ENCODE results near the gene IGSF1. TPM values are rescaled to one million over a fixed set of nuclear protein-coding genes. Genes with fewer than 3 reads are reported as not detected.

The IGSF1 gene
- total RNA-seq, 2 donors from 2014 or later, result 0.10 to 0.19 TPM

- H3K9me3 ChIP-seq, result no peaks in the 10 kb centered on the region
- H3K27ac ChIP-seq, result no peak overlapping the region
- DNase-seq, result no peak
- no peak overlapping the region for H3K4me3 ChIP-seq
- no peak overlapping the region for H3K9ac ChIP-seq (ENCODE audit: low read depth in 2 of 2, low read length in 2 of 2)
- no peaks in the 10 kb centered on the region for H3K4me1 ChIP-seq
- no peaks in the 10 kb centered on the region for H3K36me3 ChIP-seq
- no peak for TF ChIP-seq CTCF (IDR thresholded peaks at IDR 0.05)
- intact Hi-C loops (cut with DNase I), result no loop called here
- no peaks in the 10 kb centered on the region for H3K27me3 ChIP-seq
These were observed 1.4 kb downstream of the IGSF1 start for GRCh38 chrX:131287560-131288179.

- Histone ChIP-seq H3K27me3 (no peaks in the 10 kb centered on the region), H3K27ac (no peak overlapping the region), H3K4me3 (no peak overlapping the region), H3K9me3 (no peaks in the 10 kb centered on the region), H3K36me3 (no peaks in the 10 kb centered on the region), H3K9ac (ENCODE audit: low read depth in 2 of 2, low read length in 2 of 2) (no peak overlapping the region), H3K4me1 (no peaks in the 10 kb centered on the region)
- no peak for TF ChIP-seq CTCF (IDR thresholded peaks at IDR 0.05)
- intact Hi-C loops (cut with DNase I), result no loop called here
- no peak for DNase-seq
These were observed 9.5 kb downstream of the IGSF1 start for GRCh38 chrX:131279617-131280016.

- Histone ChIP-seq H3K4me3 (no peak overlapping the region), H3K9me3 (no peaks in the 10 kb centered on the region), H3K4me1 (no peaks in the 10 kb centered on the region), H3K27ac (no peak overlapping the region), H3K9ac (ENCODE audit: low read depth in 2 of 2, low read length in 2 of 2) (no peak overlapping the region), H3K36me3 (no peaks in the 10 kb centered on the region), H3K27me3 (no peaks in the 10 kb centered on the region)
- intact Hi-C loops (cut with DNase I), result no loop called here
- TF ChIP-seq CTCF (IDR thresholded peaks at IDR 0.05), result no peak
- no peak for DNase-seq
These were observed 9.9 kb downstream of the IGSF1 start for GRCh38 chrX:131279197-131279596.

- Histone ChIP-seq H3K9me3 (no peaks in the 10 kb centered on the region), H3K4me3 (no peak overlapping the region), H3K4me1 (no peaks in the 10 kb centered on the region), H3K27me3 (no peaks in the 10 kb centered on the region), H3K9ac (ENCODE audit: low read depth in 2 of 2, low read length in 2 of 2) (no peak overlapping the region), H3K36me3 (no peaks in the 10 kb centered on the region), H3K27ac (no peak overlapping the region)
- intact Hi-C loops (cut with DNase I), result no loop called here
- TF ChIP-seq CTCF (IDR thresholded peaks at IDR 0.05), result no peak
- no peak for DNase-seq
These were observed 11.5 kb downstream of the IGSF1 start for GRCh38 chrX:131277543-131278136.

- Histone ChIP-seq H3K36me3 (no peaks in the 10 kb centered on the region), H3K9ac (ENCODE audit: low read depth in 2 of 2, low read length in 2 of 2) (no peak overlapping the region), H3K4me1 (no peaks in the 10 kb centered on the region), H3K27me3 (no peaks in the 10 kb centered on the region), H3K4me3 (no peak overlapping the region), H3K9me3 (no peaks in the 10 kb centered on the region), H3K27ac (no peak overlapping the region)
- intact Hi-C loops (cut with DNase I), result no loop called here
- DNase-seq, result no peak
- TF ChIP-seq CTCF (IDR thresholded peaks at IDR 0.05), result no peak
These were observed 16.1 kb downstream of the IGSF1 start for GRCh38 chrX:131273011-131273410.

All from colonic mucosa (tissue), 4 donors.